GM12873 (cell line): ENCODE measurements around the gene SMTNL2.

Source experiments
- TF ChIP-seq, protein P1 (sequence below): IDR thresholded peaks from 2 replicates; pipeline ENCODE4 v1.5.1; 2012; ENCODE audit warnings: low read depth, mild to moderate bottlenecking, moderate library complexity, low read length, control low read depth; ENCODE audit not compliant: insufficient read depth; ENCODE audit errors: missing control alignments

Gene SMTNL2

DNA sequence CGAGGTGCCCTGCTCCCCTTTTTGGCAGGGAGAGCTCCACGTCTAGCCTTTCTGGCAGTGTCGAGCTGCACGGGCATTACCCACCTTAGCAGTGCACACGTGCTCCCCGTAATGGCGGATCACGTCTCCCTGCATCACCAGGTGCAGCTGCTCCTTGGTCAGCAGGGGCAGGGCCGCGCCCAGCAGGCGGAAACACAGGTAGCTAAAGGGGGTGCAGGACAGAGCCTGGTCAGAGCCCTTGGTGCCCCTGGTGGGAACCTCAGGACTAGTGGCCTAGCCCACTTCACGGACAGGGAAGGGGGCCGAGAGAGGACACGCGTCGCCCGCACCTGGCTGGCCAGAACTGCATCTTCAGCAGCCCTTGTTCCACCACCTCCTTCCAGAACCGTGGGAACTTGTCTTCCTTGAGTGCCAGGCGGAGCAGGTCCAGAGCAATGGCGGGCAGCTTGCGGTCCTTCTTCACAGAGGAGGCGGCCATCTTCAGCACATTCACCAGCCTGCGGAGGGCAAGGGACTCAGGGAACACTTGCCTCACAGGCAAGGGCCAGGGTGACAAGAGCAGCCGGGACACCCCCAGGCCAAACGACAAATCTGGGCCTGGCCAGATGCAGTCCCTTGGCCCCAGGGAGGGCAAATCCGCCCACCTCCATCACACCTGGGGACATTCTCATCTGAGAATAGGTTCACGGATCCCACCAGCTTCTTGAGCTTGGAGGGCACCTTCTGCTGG lies 32.4 kb upstream of the SMTNL2 start:
- TF ChIP-seq, protein P1, sequence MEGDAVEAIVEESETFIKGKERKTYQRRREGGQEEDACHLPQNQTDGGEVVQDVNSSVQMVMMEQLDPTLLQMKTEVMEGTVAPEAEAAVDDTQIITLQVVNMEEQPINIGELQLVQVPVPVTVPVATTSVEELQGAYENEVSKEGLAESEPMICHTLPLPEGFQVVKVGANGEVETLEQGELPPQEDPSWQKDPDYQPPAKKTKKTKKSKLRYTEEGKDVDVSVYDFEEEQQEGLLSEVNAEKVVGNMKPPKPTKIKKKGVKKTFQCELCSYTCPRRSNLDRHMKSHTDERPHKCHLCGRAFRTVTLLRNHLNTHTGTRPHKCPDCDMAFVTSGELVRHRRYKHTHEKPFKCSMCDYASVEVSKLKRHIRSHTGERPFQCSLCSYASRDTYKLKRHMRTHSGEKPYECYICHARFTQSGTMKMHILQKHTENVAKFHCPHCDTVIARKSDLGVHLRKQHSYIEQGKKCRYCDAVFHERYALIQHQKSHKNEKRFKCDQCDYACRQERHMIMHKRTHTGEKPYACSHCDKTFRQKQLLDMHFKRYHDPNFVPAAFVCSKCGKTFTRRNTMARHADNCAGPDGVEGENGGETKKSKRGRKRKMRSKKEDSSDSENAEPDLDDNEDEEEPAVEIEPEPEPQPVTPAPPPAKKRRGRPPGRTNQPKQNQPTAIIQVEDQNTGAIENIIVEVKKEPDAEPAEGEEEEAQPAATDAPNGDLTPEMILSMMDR, result no peak

DNA sequence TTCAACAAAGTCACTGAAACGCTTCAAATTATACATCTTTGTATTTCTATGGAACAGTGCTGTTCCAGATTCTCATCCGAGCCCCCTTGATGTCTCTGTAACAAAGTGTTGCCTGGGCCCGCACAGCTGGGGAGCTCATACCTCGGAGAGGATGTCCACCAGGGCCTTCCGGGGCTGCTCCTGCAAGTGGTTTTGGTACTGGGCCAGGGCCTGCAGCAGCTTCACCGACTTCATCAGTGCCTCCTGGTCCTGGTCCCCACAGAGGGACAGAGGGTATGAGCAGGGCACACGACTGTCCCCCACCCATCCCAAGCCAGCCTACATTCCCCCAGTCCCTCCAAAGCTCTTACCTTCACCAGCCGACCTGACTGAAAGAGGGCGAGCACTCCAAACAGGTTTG lies 30.7 kb upstream of the SMTNL2 start:
- TF ChIP-seq, protein P1, result no peak

DNA sequence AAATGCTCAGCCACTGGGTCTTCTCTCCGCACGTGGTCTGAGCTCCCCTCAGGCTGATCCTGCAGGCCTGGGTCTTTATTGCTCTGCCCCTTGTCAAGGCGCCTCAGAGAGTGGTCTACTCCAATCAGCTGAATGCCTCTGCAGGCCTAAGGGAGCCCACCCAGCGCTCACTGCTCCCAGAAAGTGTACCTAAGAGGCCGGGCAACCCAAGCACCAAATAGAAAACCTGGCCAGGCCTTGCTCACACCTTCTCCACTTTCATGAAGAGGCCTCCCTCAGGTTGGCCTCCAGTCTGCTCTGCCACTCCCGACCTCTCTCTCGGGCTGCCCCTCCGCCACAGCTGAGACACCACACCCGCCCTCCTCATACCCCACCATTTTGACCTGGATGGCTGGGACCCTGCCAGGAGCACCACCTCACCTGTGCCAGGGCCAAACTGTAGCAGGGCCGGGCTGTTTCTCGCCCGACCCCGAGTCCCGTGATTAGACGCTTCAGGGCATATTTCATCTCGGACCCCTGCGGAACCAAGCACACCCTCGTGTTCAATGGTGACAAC lies 29.8 kb upstream of the SMTNL2 start:
- TF ChIP-seq, protein P1, result no peak

DNA sequence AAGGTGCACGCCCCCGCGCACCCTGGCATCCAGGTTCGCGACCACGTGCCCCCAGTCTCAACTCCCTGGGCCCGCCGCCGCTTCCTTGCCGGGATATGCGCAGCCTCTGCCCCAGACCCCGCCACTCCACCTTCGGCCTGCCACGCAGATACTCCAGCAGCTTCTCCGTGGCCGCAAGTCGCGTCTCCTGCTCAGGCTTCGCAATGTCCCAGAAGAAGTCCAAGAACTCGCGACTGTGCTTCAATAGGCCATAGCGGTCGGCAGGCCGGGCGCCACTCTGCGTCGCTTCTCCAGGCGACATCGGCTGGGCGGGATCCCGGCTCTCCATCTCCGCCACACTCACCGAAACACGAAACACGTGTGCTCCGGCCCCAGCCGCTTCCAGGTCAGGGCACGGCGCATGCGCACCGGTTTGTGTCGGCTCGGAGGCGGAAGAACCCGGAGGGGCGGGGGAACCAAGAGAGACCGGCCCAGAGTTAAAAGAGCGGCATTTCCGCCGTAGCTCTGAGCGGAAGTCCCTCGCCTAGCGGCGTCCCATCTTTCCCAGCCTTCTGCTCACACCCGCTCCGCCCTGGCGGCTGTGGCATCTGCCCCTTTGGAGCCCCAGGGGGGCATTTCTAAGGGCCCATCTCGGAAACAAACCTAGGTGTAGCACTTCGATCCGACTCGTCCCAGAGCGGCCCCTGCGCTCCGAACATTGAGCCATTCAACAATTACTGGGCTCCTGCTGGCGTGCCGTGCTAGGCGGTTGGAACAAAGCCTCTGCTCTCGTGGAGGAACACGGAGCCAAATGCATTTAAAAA lies 29.1 kb upstream of the SMTNL2 start, which contains the start of gene MYBBP1A:
MYBBP1A (minus strand) TSS at position 388 of the 803 bp plus-strand sequence; CDS start at position 328, 60 bp downstream.
- TF ChIP-seq, protein P1, result peak; percentile 29

DNA sequence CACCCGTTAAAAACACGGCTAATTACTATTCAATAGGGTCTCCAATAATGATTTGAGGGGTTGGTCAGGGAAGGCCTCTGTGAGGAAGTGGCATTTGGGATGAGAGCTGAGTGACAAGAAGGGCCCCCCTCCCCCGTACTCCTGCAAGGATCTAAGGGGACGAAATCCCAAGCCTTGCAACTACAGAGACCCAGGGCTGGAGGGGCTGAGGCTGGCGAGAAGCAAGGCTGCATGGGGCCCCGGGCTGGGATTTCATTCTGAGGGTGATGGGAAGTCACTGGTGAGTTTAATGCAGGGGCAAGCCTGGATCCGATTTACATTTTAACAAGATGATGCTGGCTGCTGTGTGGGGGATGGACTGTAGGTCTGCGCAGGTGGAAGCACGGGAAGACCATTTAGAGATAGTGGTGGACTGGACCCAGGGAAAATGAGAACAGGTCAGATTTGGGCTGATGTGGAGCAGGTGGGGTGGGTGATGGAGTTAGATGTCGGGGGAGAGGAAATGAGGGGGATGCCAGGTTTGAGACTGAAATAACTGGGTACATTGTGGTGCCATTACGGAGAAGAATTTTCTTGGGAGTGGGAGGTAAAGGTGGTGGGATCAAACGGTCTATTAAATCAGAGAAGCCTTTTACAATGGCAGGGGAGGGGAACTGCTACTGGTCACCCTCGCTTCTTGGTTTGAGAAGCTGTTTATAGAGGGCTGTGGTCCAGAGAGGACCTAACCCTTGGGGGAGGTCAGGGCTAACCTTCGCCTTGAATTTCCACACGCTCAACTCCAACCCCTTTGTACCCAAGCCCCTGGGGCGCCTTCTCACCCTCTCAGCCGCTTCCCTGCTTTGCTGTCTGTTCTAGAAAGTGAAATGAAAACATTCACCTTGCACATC lies 28.2 kb upstream of the SMTNL2 start:
- TF ChIP-seq, protein P1, result no peak

DNA sequence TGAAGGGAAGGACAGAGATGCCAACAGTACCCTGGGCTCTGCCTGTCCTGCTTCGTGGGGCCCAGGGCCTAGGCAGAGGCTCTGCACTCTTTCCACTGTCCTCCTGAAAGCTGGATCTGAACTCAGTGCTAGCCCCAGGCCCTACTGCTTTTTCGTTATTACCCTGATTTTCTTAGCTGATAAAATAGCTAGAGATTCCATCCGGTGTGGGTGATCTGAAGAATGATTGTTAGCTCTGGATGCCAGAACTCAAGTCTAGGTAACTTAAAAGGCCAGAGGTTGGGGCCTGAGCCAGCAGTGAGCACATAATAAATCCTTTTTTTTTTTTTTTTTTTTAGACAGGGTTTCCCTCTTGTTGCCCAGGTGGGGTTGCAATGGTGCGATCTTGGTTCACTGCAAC lies 27.3 kb upstream of the SMTNL2 start:
- TF ChIP-seq, protein P1, result no peak
